ENCODE measurements around the gene AFF1.

- no peak for TF ChIP-seq CTCF (IDR thresholded peaks at IDR 0.05)
- TF ChIP-seq POLR2A (IDR thresholded peaks at IDR 0.05): no peak
Measured at GRCh38 chr4:87166296-87166854, 231.6 kb downstream of the AFF1 start.
